Measurements from ENCODE around the gene PRTG.

DNA sequence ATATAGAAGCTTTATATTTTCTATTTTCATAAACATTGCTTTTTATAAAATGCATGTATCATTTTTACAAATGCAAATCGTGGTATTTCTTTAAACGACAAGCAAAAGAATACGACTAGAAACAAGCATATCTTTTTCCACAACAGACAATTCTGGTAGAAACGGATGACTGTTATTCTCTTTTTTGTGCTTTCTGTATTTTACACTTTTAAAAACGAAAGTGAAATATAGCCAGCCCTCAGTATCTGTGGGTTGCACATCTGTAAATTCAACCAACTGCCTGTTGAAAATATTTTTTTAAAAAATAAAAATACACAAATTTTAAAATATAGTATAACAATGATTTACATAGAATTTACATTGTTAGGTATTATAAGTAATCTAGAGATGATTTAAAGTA, 61.3 kb downstream of the PRTG start:
- TF ChIP-seq POLR2AphosphoS5 (IDR thresholded peaks at IDR 0.05; ENCODE audit: low read depth, low read length) = no peak
- TF ChIP-seq, protein P1, sequence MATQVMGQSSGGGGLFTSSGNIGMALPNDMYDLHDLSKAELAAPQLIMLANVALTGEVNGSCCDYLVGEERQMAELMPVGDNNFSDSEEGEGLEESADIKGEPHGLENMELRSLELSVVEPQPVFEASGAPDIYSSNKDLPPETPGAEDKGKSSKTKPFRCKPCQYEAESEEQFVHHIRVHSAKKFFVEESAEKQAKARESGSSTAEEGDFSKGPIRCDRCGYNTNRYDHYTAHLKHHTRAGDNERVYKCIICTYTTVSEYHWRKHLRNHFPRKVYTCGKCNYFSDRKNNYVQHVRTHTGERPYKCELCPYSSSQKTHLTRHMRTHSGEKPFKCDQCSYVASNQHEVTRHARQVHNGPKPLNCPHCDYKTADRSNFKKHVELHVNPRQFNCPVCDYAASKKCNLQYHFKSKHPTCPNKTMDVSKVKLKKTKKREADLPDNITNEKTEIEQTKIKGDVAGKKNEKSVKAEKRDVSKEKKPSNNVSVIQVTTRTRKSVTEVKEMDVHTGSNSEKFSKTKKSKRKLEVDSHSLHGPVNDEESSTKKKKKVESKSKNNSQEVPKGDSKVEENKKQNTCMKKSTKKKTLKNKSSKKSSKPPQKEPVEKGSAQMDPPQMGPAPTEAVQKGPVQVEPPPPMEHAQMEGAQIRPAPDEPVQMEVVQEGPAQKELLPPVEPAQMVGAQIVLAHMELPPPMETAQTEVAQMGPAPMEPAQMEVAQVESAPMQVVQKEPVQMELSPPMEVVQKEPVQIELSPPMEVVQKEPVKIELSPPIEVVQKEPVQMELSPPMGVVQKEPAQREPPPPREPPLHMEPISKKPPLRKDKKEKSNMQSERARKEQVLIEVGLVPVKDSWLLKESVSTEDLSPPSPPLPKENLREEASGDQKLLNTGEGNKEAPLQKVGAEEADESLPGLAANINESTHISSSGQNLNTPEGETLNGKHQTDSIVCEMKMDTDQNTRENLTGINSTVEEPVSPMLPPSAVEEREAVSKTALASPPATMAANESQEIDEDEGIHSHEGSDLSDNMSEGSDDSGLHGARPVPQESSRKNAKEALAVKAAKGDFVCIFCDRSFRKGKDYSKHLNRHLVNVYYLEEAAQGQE (IDR thresholded peaks at IDR 0.05; ENCODE audit: insufficient read depth in 1 of 2, low read depth in 2 of 2, low read length in 2 of 2) = no peak
- TF ChIP-seq TAF1 (IDR thresholded peaks at IDR 0.05; ENCODE audit: borderline replicate concordance, insufficient read depth, low read length) = no peak
